Measurements from ENCODE around the gene CHP1.

The CHP1 gene

GRCh38 chr15:41251411-41251810, 20.3 kb downstream of the CHP1 start:
- H3K4me1 ChIP-seq (ENCODE audit: insufficient read depth, low read length, poor library complexity, severe bottlenecking): peaks cover 28% of the 10 kb centered on the region
- H3K4me2 ChIP-seq (ENCODE audit: low read depth, low read length, poor library complexity, severe bottlenecking): no peak overlapping the region
- TF ChIP-seq CTCF (conservative IDR thresholded peaks at IDR 0.05; ENCODE audit: low read length) (no peak), EZH2phosphoT487 (IDR thresholded peaks at IDR 0.05; ENCODE audit: borderline replicate concordance) (no peak)
- peaks cover 6% of the 10 kb centered on the region; the same call in 1 of the 2 replicates for H3F3A ChIP-seq (ENCODE audit: low read depth)
- H3K79me2 ChIP-seq (ENCODE audit: insufficient read depth, low read length): peaks cover 8% of the 10 kb centered on the region
- no peaks in the 10 kb centered on the region for H3K36me3 ChIP-seq (ENCODE audit: insufficient read depth, low read length)
- H3K9me3 ChIP-seq (ENCODE audit: insufficient read depth, low read depth, low read length): no peaks in the 10 kb centered on the region
- no peaks in the 10 kb centered on the region for H4K20me1 ChIP-seq (ENCODE audit: insufficient read depth, low read length, poor library complexity, severe bottlenecking)
- H2AFZ ChIP-seq (ENCODE audit: low read length): no peak overlapping the region
- no peaks in the 10 kb centered on the region for H3K27me3 ChIP-seq (ENCODE audit: insufficient read depth, low read length, poor library complexity, severe bottlenecking)
- H3K9ac ChIP-seq (ENCODE audit: low read depth, low read length, poor library complexity, severe bottlenecking): no peak overlapping the region
- H3K4me3 ChIP-seq (ENCODE audit: low read length, poor library complexity, severe bottlenecking): no peak overlapping the region
- H3K9me2 ChIP-seq (replicated peaks; ENCODE audit: low read depth, low read length): no peaks in the 10 kb centered on the region

- Histone ChIP-seq H3K79me2 (ENCODE audit: insufficient read depth, low read length) (peaks cover 8% of the 10 kb centered on the region), H3K4me1 (ENCODE audit: insufficient read depth, low read length, poor library complexity, severe bottlenecking) (peaks cover 45% of the 10 kb centered on the region), H3K27me3 (ENCODE audit: insufficient read depth, low read length, poor library complexity, severe bottlenecking) (no peaks in the 10 kb centered on the region), H3K9me3 (ENCODE audit: insufficient read depth, low read depth, low read length) (no peaks in the 10 kb centered on the region), H3K9me2 (replicated peaks; ENCODE audit: low read depth, low read length) (no peaks in the 10 kb centered on the region), H3K36me3 (ENCODE audit: insufficient read depth, low read length) (peaks cover 3% of the 10 kb centered on the region; the same call in 1 of the 2 replicates), H3F3A (ENCODE audit: low read depth) (peaks cover 6% of the 10 kb centered on the region; the same call in 1 of the 2 replicates), H3K4me2 (ENCODE audit: low read depth, low read length, poor library complexity, severe bottlenecking) (peak overlapping the region; percentile 82), H3K4me3 (ENCODE audit: low read length, poor library complexity, severe bottlenecking) (peak overlapping the region; percentile 66), H3K9ac (ENCODE audit: low read depth, low read length, poor library complexity, severe bottlenecking) (peak overlapping the region; percentile 80), H4K20me1 (ENCODE audit: insufficient read depth, low read length, poor library complexity, severe bottlenecking) (no peaks in the 10 kb centered on the region), H2AFZ (ENCODE audit: low read length) (peak overlapping the region; percentile 13; the same call in 1 of the 2 replicates)
- TF ChIP-seq CTCF (conservative IDR thresholded peaks at IDR 0.05; ENCODE audit: low read length): no peak
- no peak for TF ChIP-seq EZH2phosphoT487 (IDR thresholded peaks at IDR 0.05; ENCODE audit: borderline replicate concordance)
Observed at GRCh38 chr15:41254560-41254959, 23.5 kb downstream of the CHP1 start.

- H3K9me3 ChIP-seq (ENCODE audit: insufficient read depth, low read depth, low read length): no peaks in the 10 kb centered on the region
- H2AFZ ChIP-seq (ENCODE audit: low read length): no peak overlapping the region
- peaks cover 54% of the 10 kb centered on the region for H3K4me1 ChIP-seq (ENCODE audit: insufficient read depth, low read length, poor library complexity, severe bottlenecking)
- H3K9me2 ChIP-seq (replicated peaks; ENCODE audit: low read depth, low read length): no peaks in the 10 kb centered on the region
- H3K27me3 ChIP-seq (ENCODE audit: insufficient read depth, low read length, poor library complexity, severe bottlenecking): no peaks in the 10 kb centered on the region
- H3K79me2 ChIP-seq (ENCODE audit: insufficient read depth, low read length): peaks cover 5% of the 10 kb centered on the region
- H3K4me3 ChIP-seq (ENCODE audit: low read length, poor library complexity, severe bottlenecking): no peak overlapping the region
- peaks cover 3% of the 10 kb centered on the region; the same call in 1 of the 2 replicates for H3K36me3 ChIP-seq (ENCODE audit: insufficient read depth, low read length)
- H4K20me1 ChIP-seq (ENCODE audit: insufficient read depth, low read length, poor library complexity, severe bottlenecking): no peaks in the 10 kb centered on the region
- TF ChIP-seq EZH2phosphoT487 (IDR thresholded peaks at IDR 0.05; ENCODE audit: borderline replicate concordance) (no peak), CTCF (conservative IDR thresholded peaks at IDR 0.05; ENCODE audit: low read length) (no peak)
- H3K9ac ChIP-seq (ENCODE audit: low read depth, low read length, poor library complexity, severe bottlenecking): no peak overlapping the region
- H3F3A ChIP-seq (ENCODE audit: low read depth): peaks cover 6% of the 10 kb centered on the region; the same call in 1 of the 2 replicates
- no peak overlapping the region for H3K4me2 ChIP-seq (ENCODE audit: low read depth, low read length, poor library complexity, severe bottlenecking)
Observed at GRCh38 chr15:41256103-41256502, 25.0 kb downstream of the CHP1 start.
